Measurements from ENCODE around the gene SMCO4.
"Not testable (repeated sequence)": the region's sequence is repeated elsewhere in the genome, so short reads cannot be mapped to it uniquely, and the experiment has no call there.

The SMCO4 gene

GRCh38 chr11:93464927-93465540 is 78.2 kb downstream of the SMCO4 start:
- DNase-seq = no peak

DNA sequence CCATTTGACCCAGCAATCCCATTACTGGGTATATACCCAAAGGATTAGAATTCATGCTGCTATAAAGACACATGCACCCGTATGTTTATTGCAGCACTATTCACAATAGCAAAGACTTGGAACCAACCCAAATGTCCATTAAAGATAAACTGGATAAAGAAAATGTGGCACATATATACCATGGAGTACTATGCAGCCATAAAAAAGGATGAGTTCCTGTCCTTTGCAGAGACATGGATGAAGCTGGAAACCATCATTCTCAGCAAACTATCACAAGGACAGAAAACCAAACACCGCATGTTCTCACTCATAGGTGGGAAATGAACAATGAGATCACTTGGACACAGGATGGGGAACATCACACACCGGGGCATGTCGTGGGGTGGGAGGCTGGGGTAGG is 79.5 kb downstream of the SMCO4 start:
- DNase-seq = not testable (repeated sequence)

GRCh38 chr11:93458286-93458685 is 84.9 kb downstream of the SMCO4 start:
- no peak for DNase-seq

- DNase-seq = peak; percentile 94 to 95
These were observed 98.5 kb downstream of the SMCO4 start for GRCh38 chr11:93444617-93445073.

DNA sequence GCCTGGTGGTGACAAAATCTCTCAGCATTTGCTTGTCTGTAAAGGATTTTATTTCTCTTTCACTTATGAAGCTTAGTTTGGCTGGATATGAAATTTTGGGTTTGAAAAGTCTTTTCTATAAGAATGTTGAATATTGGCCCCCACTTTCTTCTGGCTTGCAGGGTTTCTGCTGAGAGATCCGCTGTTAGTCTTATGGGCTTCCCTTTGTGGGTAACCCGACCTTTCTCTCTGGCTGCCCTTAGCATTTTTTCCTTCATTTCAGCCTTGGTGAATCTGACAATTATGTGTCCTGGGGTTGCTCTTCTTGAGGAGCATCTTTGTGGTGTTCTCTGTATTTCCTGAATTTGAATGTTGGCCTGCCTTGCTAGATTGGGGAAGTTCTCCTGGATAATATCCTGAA is 100.0 kb downstream of the SMCO4 start:
- DNase-seq = not testable (repeated sequence)

GRCh38 chr11:93432247-93432646 is 110.9 kb downstream of the SMCO4 start:
- no peak for DNase-seq

Data from NCI-H526 (cell line).